K562 (cell line): ENCODE measurements around the gene KPNA1. TPM values are rescaled to one million over a fixed set of nuclear protein-coding genes. Genes with fewer than 3 reads are reported as not detected.

ENCODE experiments used
- ATAC-seq: fragments of 200-7000 bp; cut with Tn5 transposase; 3 replicates; pipeline ENCODE4 v1.9.1; 2020; ENCODE audit warnings: moderate library complexity
- BruUV-seq: library from RNA; stranded (reverse); fragments of 400-500 nt; replicated peaks from 2 replicates; lab custom pipeline; 2021; lab: Mats Ljungman, UMichigan
- CTCF ChIA-PET: fragments of 300-600 bp; formaldehyde crosslinking; extraction: SDS; loops from one replicate; lab custom pipeline; 2021; ENCODE audit warnings: low intra/inter-chr PET ratio; lab: Yijun Ruan, JAX
- POLR2A ChIA-PET: fragments of 300-600, 350-650 bp; sonication (Branson Sonifier 250); formaldehyde crosslinking; extraction: SDS; loops from one replicate; lab custom pipeline; 2021; ENCODE audit warnings: antibody characterized with exemption, inconsistent platforms; lab: Yijun Ruan, JAX
- DNase-seq, 4 experiments: peaks; one replicate each; pipeline versions ENCODE4 v3.0.0 to v3.0.0-alpha.2; 2011 to 2018; ENCODE audit warnings: low spot score in 3 of 4, mixed read lengths in 3 of 4; ENCODE audit errors: extremely low read depth in 1 of 4
- FAIRE-seq: peaks from 2 replicates; lab custom pipeline; 2011; peaks lifted over from hg19 to GRCh38; lab: Jason Lieb, UNC
- H2AFZ ChIP-seq: 2 replicates; pipeline ENCODE4 v1.6.0; 2011; ENCODE audit warnings: low read depth, low read length, control low read depth, inconsistent platforms
- H3K27ac ChIP-seq: fragments of 200-600 bp; 3 replicates; pipeline ENCODE4 v1.8.0; 2011; ENCODE audit warnings: low read depth, mild to moderate bottlenecking, control low read depth, inconsistent platforms, low read length, moderate library complexity, mixed read lengths; ENCODE audit errors: extremely low read depth
- H3K27me3 ChIP-seq, 2 experiments: fragments of 300-600 bp in 1 of 2; 2 replicates in 1 of 2; 3 replicates in 1 of 2; pipeline versions ENCODE4 v1.6.0 to v1.8.0; 2011; ENCODE audit warnings: inconsistent platforms in 2 of 2, low read length in 2 of 2, mild to moderate bottlenecking in 1 of 2, mixed read lengths in 1 of 2, moderate library complexity in 1 of 2; ENCODE audit not compliant: control insufficient read depth in 2 of 2, insufficient read depth in 2 of 2
- H3K36me3 ChIP-seq: fragments of 300-600 bp; 3 replicates; pipeline ENCODE4 v1.8.0; 2011; ENCODE audit warnings: mild to moderate bottlenecking, low read length, inconsistent platforms; ENCODE audit not compliant: control insufficient read depth, insufficient read depth
- H3K4me1 ChIP-seq, 2 experiments: fragments of 200-600 bp in 1 of 2; replicated peaks in 1 of 2; 2 replicates in 1 of 2; 3 replicates in 1 of 2; pipeline versions ENCODE4 v1.5.1 to v1.8.0; 2011; ENCODE audit warnings: inconsistent platforms in 2 of 2, low read length in 2 of 2, mild to moderate bottlenecking in 1 of 2, mixed read lengths in 1 of 2, moderate library complexity in 1 of 2; ENCODE audit not compliant: control insufficient read depth in 2 of 2, insufficient read depth in 2 of 2
- H3K4me2 ChIP-seq: 2 replicates; pipeline ENCODE4 v1.6.1; 2011; ENCODE audit warnings: low read length, control low read depth, inconsistent platforms, mixed read lengths; ENCODE audit not compliant: insufficient read depth
- H3K4me3 ChIP-seq: fragments of 200-600 bp; sonication (generic), shearing (Covaris generic); 2 replicates; pipeline ENCODE4 v1.5.1; 2016; ENCODE audit warnings: control low read depth, inconsistent platforms
- H3K79me2 ChIP-seq: fragments of 200-600 bp; 3 replicates; pipeline ENCODE4 v1.8.0; 2011; ENCODE audit warnings: low read length, inconsistent platforms; ENCODE audit not compliant: control insufficient read depth, insufficient read depth
- H3K9ac ChIP-seq, 2 experiments: 2 replicates each; pipeline versions ENCODE4 v1.6.0 to v1.6.1; 2011; ENCODE audit warnings: low read depth in 2 of 2, low read length in 2 of 2, control low read depth in 1 of 2, inconsistent platforms in 1 of 2, mild to moderate bottlenecking in 1 of 2, mixed read lengths in 1 of 2; ENCODE audit not compliant: insufficient read depth in 1 of 2
- H3K9me1 ChIP-seq: one replicate; pipeline ENCODE4 v1.6.0; 2011; ENCODE audit warnings: inconsistent platforms, mild to moderate bottlenecking, low read length, moderate library complexity; ENCODE audit not compliant: control insufficient read depth, insufficient read depth
- H3K9me3 ChIP-seq: replicated peaks from 2 replicates; pipeline ENCODE4 v1.5.1; 2011; ENCODE audit warnings: low read depth, low read length, inconsistent platforms; ENCODE audit not compliant: control insufficient read depth, insufficient read depth
- H4K20me1 ChIP-seq: replicated peaks from 2 replicates; pipeline ENCODE4 v1.6.1; 2011; ENCODE audit warnings: low read length, inconsistent platforms, mixed read lengths; ENCODE audit not compliant: control insufficient read depth, insufficient read depth
- DNMT1 ChIP-seq: fragments of 450-650 bp; IDR thresholded peaks from 2 replicates; pipeline ENCODE4 v1.6.1; 2016; ENCODE audit warnings: antibody characterized with exemption, mild to moderate bottlenecking
- EP400 ChIP-seq: fragments of 450-650 bp; IDR thresholded peaks from 2 replicates; pipeline ENCODE4 v1.6.1; 2017; ENCODE audit warnings: antibody characterized with exemption, mild to moderate bottlenecking, moderate library complexity
- GTF2B ChIP-seq: IDR thresholded peaks from 2 replicates; pipeline ENCODE4 v1.6.1; 2011; ENCODE audit not compliant: insufficient read length; ENCODE audit errors: extremely low read depth
- HDAC2 ChIP-seq: fragments of 450-650 bp; IDR thresholded peaks from 2 replicates; pipeline ENCODE4 v1.6.1; 2016; ENCODE audit warnings: mild to moderate bottlenecking
- HMGXB4 ChIP-seq: sonication (generic); formaldehyde crosslinking; IDR thresholded peaks from 2 replicates; pipeline ENCODE4 v1.8.1; 2023; ENCODE audit warnings: mild to moderate bottlenecking, missing genetic modification reagents
- L3MBTL2 ChIP-seq: fragments of 450-650 bp; IDR thresholded peaks from 2 replicates; pipeline ENCODE4 v1.6.1; 2016; ENCODE audit warnings: mild to moderate bottlenecking, moderate library complexity
- MED1 ChIP-seq: sonication (generic); formaldehyde crosslinking; IDR thresholded peaks from 2 replicates; pipeline ENCODE4 v1.8.1; 2023; ENCODE audit warnings: missing genetic modification reagents, borderline replicate concordance
- RUNX1 ChIP-seq: sonication (generic); IDR thresholded peaks from 2 replicates; pipeline ENCODE4 v1.6.1; 2016; ENCODE audit warnings: antibody characterized with exemption, low read depth
- STAT6 ChIP-seq: sonication (generic); formaldehyde crosslinking; IDR thresholded peaks from 2 replicates; pipeline ENCODE4 v1.8.1; 2023; ENCODE audit warnings: mild to moderate bottlenecking, missing genetic modification reagents
- ZBTB17 ChIP-seq: fragments of 450-650 bp; formaldehyde crosslinking; IDR thresholded peaks from 2 replicates; pipeline ENCODE4 v1.4.0; 2020; ENCODE audit warnings: mild to moderate bottlenecking
- WGBS: fragments of 100-300 bp; shearing (Covaris generic); methylation state at CpG from one replicate; pipeline ENCODE4 v1.1.6; 2016; ENCODE audit warnings: low coverage, mixed read lengths; ENCODE audit not compliant: insufficient coverage; ENCODE audit errors: missing lambda C conversion rate; 5-methylcytosine and 5-hydroxymethylcytosine counted together
- in situ Hi-C: fragments of 300-500 bp; cut with MboI; formaldehyde crosslinking; loops from 4 replicates; pipeline ENCODE4 v1.15.0; 2018; ENCODE audit warnings: inconsistent platforms, mixed read lengths
- intact Hi-C: fragments of 100-400 bp; cut with micrococcal nuclease; formaldehyde crosslinking; loops from 2 replicates; pipeline ENCODE4 v1.14.2; 2022
- polyA plus RNA-seq, 8 experiments: library from polyadenylated mRNA; depleted of rRNA in 4 of 8; stranded (reverse) in 5 of 8; unstranded in 3 of 8; fragments of >200 nt; fragmentation: Nextera tagmentation in 2 of 8; fragmentation: Illumina TruSeq in 1 of 8; extraction: Ambion mirVana in 2 of 8; extraction: Trizol in 1 of 8; gene quantifications; 2 replicates each; pipeline versions ENCODE4 v1.2.1 to v1.2.3, GENCODE V29; 2011 to 2014; ENCODE audit warnings: inconsistent platforms in 1 of 8, missing spikeins in 1 of 8
- total RNA-seq, 7 experiments: library from RNA; depleted of rRNA in 6 of 7; stranded (reverse); fragments of >200 nt in 6 of 7; fragmentation: Illumina TruSeq in 2 of 7; extraction: Trizol in 2 of 7; gene quantifications; 2 replicates each; pipeline versions ENCODE4 v1.2.1 to v1.2.3, GENCODE V29; 2011 to 2021; ENCODE audit warnings: low replicate concordance in 1 of 7

Gene KPNA1
- total and polyA plus RNA-seq, 9 of the 15 experiments (the other 6 are each of a cell fraction or from before 2014, with no cell fraction given): 9.3 to 53.8 (median 33.5) TPM

GRCh38 chr3:122382888-122383666 lies 131.7 kb downstream of the KPNA1 start, which contains the start of gene MIX23 (continued):
- TF ChIP-seq STAT6 (CRISPR knock-in tag) (no peak), HDAC2 (peak; percentile 89), GTF2B (no peak), DNMT1 (no peak)

GRCh38 chr3:122377975-122378374 lies 136.8 kb downstream of the KPNA1 start:
- no peak overlapping the region for H3K4me3 ChIP-seq
- H3K79me2 ChIP-seq: peaks cover 81% of the 10 kb centered on the region
- no peak overlapping the region for H3K27ac ChIP-seq
- no peak for ATAC-seq
- no peak for DNase-seq
- no peaks in the 10 kb centered on the region for H3K27me3 ChIP-seq
- H3K4me1 ChIP-seq: no peaks in the 10 kb centered on the region; a peak in 1 of 5 replicates
- no peak overlapping the region for H3K9ac ChIP-seq
- H3K9me1 ChIP-seq: no peaks in the 10 kb centered on the region
- H3K9me3 ChIP-seq: no peaks in the 10 kb centered on the region
- WGBS: 47% methylated on average over 4 of the region's 4 CpGs
- H4K20me1 ChIP-seq: no peaks in the 10 kb centered on the region
- no peak for FAIRE-seq
- no TSS peak for BruUV-seq
- no peak overlapping the region for H2AFZ ChIP-seq
- H3K36me3 ChIP-seq: peaks cover 40% of the 10 kb centered on the region
- ChIA-PET CTCF (no interaction called here), POLR2A (no interaction called here)
- in situ Hi-C loops: no loop called here
- intact Hi-C loops: no loop called here
- peak; percentile 63 for TF ChIP-seq L3MBTL2
- TF ChIP-seq ZBTB17 (CRISPR knock-in tag): no peak
- TF ChIP-seq RUNX1: no peak
- no peak for TF ChIP-seq MED1 (CRISPR knock-in tag)
- 0 out of 2 replicates have a peak, but pooled peaks have one; percentile 15 for TF ChIP-seq EP400
- no peak for TF ChIP-seq HMGXB4
- no peak overlapping the region for H3K4me2 ChIP-seq
